Measurements from ENCODE around the gene MADCAM1. TPM values are rescaled to one million over a fixed set of nuclear protein-coding genes. Genes with fewer than 3 reads are reported as not detected.

Gene MADCAM1
- total and polyA plus RNA-seq, 2 donors (not counting 1 experiment from before 2014, with no cell fraction given), result 0.70 to 2.5 TPM

DNA sequence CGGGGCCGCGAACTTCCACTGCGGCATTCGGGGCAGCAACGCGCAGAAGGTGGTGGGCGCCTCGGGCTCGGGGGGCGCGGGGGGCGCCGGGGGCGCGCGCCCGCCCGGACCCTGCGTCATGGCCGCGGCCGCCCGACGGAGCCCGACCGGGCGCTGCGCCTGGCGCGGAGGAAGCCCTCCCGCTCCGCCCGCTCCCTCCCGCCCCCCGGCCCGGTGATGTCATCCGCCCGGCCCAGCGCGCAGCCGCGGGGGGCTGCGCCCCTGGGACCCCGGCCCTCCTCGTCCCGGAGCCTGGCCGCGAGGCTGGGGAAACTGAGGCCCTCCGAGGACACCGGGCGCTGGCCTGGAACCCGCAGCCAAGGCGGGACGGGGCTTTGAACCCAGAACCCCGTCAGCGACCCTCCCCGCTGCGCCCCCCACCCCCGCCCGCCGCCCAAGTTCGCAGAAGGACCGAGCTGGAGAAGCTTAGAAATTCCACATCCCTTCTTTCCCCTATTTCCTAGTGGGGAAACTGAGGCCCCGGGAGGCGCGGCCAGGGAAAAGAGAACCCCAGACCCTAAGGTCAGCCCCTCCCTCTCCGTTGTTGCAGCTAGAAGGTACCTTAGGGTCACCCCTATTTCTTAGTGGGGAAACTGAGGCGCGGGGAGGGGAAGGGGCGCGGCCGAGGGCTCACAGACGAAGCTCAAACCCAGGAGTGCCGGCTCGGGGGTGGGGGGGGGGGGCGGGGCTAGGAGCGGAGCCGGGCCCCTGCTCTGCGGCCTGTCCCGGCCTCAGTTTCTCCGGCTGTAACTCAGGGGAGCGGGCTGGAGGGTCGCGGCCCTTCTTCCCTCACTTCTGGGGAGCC lies 35.2 kb upstream of the MADCAM1 start, which contains the start of gene SHC2:
TSS of gene SHC2 (minus strand) at position 157 of the 844 bp plus-strand sequence. CDS start at position 120, 37 bp downstream.
- intact Hi-C loops (cut with micrococcal nuclease), result no loop called here
- no peak for ATAC-seq (ENCODE audit: low read depth)
- Mint-ChIP-seq H3K9me3 (ENCODE audit: insufficient read depth) (no peaks in the 10 kb centered on the region), H3K27ac (no peak within 1 kb of the TSS), H3K4me1 (peaks cover 8% of the 10 kb centered on the region), H3K27me3 (peaks cover 10% of the 10 kb centered on the region), H3K4me3 (peak within 1 kb of the TSS; percentile 76)
- H3K79me2 ChIP-seq (ENCODE audit: control insufficient read depth, insufficient read depth, low read length), result no peaks in the 10 kb centered on the region
- CTCF ChIA-PET, result no interaction called here
- H3K4me2 ChIP-seq (replicated peaks; ENCODE audit: low read depth, low read length, poor library complexity, severe bottlenecking), result peak within 1 kb of the TSS; percentile 69
- 4% methylated on average over 72 of the region's 85 CpGs for WGBS (ENCODE audit: insufficient coverage)
- no peaks in the 10 kb centered on the region for H3K36me3 ChIP-seq (replicated peaks in 1 of 2; ENCODE audit: control extremely low read depth in 1 of 2, control insufficient read depth in 1 of 2, extremely low read depth in 1 of 2, insufficient read depth in 2 of 2, low read length in 1 of 2)
- H3K27ac ChIP-seq (ENCODE audit: low read length in 2 of 2), result no peak within 1 kb of the TSS
- peaks cover 0 to 37% (median 7%) of the 10 kb centered on the region in 4 experiments for H3K27me3 ChIP-seq (replicated peaks in 1 of 4; ENCODE audit: control extremely low read depth in 1 of 4, control insufficient read depth in 3 of 4, insufficient read depth in 4 of 4, low read length in 3 of 4)
- TF ChIP-seq, protein P1, sequence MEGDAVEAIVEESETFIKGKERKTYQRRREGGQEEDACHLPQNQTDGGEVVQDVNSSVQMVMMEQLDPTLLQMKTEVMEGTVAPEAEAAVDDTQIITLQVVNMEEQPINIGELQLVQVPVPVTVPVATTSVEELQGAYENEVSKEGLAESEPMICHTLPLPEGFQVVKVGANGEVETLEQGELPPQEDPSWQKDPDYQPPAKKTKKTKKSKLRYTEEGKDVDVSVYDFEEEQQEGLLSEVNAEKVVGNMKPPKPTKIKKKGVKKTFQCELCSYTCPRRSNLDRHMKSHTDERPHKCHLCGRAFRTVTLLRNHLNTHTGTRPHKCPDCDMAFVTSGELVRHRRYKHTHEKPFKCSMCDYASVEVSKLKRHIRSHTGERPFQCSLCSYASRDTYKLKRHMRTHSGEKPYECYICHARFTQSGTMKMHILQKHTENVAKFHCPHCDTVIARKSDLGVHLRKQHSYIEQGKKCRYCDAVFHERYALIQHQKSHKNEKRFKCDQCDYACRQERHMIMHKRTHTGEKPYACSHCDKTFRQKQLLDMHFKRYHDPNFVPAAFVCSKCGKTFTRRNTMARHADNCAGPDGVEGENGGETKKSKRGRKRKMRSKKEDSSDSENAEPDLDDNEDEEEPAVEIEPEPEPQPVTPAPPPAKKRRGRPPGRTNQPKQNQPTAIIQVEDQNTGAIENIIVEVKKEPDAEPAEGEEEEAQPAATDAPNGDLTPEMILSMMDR (IDR thresholded peaks at IDR 0.05), result no peak
- no peak for TF ChIP-seq EZH2 (IDR thresholded peaks at IDR 0.05; ENCODE audit: borderline replicate concordance, insufficient read depth, low read depth, low read length, poor library complexity, severe bottlenecking)
- no peak for DNase-seq
- peak within 1 kb of the TSS; percentile 38 for H2AFZ ChIP-seq (ENCODE audit: insufficient read depth, low read depth, low read length, poor library complexity, severe bottlenecking)
- H3K4me1 ChIP-seq (ENCODE audit: control insufficient read depth in 2 of 2, insufficient read depth in 2 of 2, low read length in 2 of 2), result peaks cover 13 to 16% of the 10 kb centered on the region in 2 donors
- peaks cover 0 to 29% (median 0%) of the 10 kb centered on the region in 3 donors for H3K9me3 ChIP-seq (ENCODE audit: control extremely low read depth in 1 of 3, control insufficient read depth in 2 of 3, insufficient read depth in 1 of 3, low read length in 2 of 3)
- peak within 1 kb of the TSS; percentile 42 for H3K9ac ChIP-seq (ENCODE audit: low read length)
- no peaks in the 10 kb centered on the region for H4K20me1 ChIP-seq (ENCODE audit: control insufficient read depth, insufficient read depth, low read length, poor library complexity, severe bottlenecking)
- POLR2A ChIA-PET, result no interaction called here
- H3K4me3 ChIP-seq (ENCODE audit: control extremely low read depth in 1 of 5, extremely low read depth in 1 of 5, insufficient read depth in 1 of 5, low read depth in 2 of 5, low read length in 4 of 5), result peak within 1 kb of the TSS in 3 of 5 experiments; percentile 11 to 33 (median 25)

Measured in B cell (primary cell).